GM21515 (cell line): ENCODE results near the gene GALNT9.

ENCODE experiments used
- ATAC-seq: cut with Tn5 transposase; IDR thresholded peaks from one replicate; pipeline ENCODE4 v1.9.1; 2021; ENCODE audit not compliant: unreplicated experiment

GALNT9 gene

DNA sequence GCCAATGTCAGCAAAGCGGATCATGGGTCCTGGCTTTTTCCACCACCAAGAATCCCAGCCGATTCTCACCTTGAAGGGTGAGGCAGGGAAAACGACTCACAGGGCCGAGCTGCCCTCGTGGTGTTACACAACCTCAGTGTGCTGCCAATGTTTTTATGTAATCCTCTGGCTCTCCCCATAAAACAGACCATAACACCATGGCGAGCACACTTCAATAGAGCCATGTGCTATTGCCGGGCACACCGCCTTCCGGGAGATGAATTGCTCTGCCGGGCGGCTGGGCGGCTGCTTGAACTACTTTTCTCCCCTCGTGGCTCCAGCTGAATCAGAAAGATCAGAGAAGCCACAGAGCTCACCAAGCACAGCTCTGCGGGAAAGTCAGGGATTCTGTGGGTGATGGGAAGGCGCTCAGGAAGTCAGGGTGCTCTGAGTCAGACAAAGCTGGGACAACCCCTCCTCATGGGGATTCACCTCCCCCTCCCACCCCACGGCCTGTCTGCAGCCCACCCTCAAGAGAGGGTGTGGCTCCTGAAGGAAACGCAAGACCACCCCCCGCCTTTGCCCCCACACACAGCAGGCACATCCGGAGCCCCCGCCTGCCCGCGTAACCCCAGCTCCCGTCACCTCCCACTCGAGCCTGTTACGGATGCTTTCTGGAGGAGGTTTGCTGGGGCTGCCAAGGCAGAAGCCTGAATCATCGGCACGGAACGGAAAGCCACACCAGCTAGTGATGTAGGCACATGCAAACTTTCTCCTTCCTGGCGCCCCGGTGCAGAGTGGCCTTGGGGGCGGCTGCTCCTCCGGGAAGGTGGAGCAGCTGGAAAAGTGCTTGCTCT, 1.8 kb downstream of the GALNT9 start:
- ATAC-seq = no peak

DNA sequence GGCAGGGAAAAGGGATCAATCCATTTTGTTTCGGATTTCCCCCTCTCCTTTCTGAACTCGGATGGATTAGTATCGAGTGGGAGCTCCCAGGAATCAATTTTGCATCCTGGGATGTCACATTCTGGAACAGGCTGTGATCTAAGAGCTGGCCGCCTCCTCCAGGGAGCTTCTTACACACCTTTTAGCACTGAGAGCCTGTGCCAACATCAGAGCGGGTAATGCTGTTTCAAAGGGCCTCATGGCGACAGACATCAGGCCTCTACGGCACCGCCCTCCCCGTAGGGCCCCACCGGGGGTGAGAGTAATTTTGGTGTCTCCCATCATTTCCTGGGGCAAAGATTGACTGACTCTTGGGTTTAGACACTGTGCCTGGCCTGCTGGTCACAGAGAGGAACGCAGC, 2.7 kb downstream of the GALNT9 start:
- no peak for ATAC-seq

DNA sequence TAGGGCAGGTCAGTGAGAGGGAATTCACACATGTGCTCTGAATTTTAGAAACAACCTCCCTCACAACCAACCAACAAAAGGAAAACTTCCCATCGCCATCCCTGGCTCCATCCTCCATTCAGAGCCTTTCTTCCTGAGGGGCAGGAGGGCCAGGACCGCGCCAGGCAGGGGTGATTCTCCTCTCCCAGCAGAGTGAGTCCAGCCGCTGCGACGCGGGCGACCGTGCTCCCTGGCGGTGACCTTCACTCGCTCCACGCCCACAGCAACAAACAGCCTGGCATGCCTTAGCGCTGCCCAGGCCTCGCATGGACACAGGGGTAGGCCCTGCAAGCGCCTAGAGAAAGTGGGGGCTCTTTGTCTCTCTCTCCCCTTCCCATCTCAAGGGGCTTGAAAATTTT, 3.7 kb downstream of the GALNT9 start:
- no peak for ATAC-seq

DNA sequence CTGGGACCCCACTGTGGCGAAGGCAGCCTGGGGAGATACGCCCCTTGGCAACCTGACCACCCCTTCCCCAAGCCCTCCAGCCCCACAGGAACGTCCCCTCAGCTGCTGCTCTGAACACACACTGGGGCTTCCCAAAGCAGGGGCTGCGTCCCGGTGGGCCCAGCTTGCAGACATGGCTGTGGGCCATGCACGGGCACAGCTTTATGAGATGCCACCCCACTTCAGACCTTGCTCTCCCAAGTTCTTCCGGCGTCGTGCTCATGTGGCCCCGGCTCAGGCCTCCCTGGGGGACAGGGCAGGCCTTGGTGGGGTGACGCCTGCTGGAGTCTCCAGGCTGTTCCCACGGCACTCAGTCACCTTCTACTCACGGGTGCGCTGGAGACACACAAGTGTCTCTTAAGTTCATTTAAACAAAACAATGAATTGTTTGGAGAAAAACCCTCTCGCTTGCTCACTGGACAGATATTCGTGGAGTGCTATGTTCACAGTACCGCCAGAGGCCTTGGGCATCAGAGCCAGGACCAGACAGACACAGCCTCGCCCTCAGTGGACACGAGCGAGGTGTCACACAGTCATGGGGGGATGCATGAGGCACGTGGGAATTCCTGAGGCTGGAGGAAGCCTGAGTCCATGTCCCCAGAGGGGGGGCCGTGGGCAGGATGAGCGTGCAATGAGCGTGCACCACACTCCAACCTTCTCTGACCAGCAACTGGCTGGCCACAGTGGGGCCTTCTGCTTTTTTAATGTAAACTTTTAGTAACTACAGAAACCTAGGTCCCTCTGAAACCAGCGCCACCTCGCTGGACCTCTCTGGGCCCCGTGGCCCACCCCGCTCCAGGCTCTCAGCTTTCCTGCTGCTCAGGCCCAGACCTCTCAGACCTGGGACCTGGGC, 4.3 kb downstream of the GALNT9 start:
- ATAC-seq = no peak

DNA sequence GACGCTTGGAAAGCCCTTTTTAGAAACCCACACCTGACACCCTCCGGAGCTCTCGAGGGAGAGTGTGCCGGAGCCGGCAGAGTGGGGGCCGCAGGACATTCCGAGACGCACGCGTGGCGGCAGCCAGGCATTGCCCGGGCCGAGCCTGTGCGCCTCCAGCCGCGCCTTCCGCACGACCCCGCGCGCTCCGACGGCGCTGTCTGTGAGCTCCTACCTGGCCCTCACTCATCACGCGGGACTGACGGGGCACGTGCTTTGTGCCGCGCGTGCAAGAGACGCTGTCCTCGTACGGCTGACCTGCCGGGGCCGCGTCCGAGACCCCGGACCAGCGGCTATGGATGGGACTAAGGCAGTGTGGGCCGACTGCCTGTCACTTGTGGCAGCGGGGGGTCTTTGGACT, 5.2 kb downstream of the GALNT9 start:
- ATAC-seq = no peak

DNA sequence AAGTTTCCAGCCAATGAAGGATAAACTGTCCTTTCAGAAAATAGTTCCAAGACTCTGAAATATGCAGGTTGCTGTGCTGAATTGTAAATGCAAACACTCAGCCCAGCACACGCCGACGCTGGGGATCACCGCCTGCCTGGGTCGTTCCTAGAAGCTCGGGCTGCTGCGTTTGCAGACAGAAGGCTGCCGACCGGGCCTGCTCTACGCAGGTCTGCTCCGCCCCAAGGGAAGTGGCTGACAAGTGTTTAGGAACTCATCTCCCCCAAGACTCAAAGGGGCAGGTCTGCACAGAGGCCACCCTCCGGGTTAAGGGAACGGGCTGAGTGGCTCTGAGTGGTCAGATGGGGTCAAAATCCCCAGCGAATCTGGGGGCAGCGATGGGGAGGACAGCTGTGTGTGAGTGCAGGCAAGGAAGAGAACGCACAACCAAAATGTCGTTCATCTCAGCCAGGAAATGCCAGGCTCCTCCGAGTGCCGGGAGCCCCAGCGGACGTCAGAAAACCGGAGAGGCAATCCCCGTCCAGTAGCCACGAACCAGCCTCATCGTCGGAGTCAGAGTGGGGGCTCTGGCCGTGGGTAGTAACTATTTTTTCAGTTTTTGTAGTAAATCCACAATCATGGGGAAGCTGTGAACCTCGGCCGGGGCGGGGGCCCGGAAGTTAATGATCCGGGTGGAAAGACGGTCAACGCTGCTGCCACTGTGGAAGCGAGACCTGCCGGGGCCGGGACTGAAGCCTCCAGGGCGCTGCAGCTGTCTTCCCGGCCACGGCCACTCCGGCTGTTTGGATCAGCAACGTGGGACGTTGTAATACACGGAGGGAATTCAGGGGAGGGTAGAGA, 6.0 kb downstream of the GALNT9 start:
- ATAC-seq = no peak

DNA sequence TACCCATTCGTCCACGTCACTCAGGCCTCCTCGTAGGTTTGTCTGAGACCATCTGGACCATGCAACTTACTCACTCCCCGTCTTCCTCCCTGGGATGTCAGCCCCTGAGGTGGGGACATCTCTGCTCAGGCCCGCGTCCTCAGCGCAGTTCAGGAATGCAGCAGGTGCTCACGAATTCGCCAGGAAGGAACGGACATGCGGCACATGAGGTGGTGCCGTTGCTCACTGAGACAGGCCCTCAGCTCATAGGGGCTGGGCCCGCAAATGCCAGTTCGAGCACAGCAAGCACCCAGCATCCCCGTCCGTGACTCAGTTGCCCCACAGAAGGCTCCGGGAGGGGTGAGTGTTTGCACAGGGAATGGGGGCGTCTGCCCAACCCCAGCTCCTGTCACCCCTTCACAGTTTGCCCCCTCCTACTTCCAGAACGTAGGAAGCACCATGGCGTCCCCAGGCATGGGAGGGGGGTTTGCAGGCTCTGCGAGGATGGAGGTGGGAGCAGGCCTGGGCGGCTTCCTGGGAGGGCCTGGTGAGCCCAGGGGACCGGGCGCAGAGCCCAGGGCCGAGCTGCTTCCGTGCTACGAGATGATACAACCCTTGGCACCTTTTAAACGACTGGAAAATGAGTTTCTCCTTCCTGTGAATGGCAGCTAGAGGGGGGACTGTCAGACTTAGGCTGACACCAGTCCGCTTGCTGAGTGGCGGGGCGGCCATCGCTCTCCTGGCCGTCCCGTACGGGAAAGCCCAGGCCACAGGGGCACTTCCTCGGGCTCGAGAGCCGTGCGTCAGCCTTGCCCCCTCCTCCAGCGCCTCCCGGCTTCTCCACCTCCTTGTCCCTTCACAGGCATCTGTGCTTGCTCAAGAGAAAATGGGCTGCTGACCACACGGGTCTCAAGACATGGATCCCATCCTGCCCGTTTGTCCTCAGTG, 6.9 kb downstream of the GALNT9 start:
- ATAC-seq = no peak

DNA sequence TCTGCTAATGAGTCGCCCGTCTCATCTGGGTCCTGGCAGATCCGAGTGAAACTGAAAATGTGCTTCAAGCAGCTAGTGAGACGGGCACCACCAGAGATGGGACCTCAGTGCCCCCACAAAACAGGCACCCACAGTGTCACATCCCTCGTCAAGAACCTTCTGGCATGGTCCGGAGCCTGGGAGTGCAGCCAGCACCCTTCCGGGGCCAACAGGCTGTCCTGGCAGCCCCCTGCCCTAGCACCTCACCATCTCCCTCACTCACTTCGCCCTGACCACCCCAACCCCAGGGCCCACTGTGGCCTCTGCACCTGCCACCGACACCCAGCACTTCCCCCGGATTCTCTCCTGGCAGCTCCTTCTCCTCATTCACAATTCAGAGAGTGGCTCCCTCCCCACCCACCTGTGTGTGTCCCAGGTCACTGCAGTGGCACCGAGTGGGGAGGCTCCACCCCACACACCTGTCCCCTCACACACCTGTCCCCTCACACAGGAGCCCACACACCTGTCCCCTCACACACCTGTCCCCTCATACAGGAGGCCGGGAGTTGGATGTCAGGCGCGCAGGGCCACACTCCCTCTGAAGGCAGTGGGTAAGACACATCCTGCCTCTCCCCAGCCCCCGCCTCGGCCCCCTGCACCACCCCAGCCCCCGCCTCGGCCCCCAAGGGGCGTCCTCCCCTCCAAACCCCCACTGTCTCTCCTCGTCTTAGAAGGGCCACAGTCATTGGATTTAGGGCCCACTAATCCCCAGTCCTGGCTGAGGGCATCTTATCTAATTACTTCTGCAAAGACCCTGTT, 7.9 kb downstream of the GALNT9 start:
- ATAC-seq = no peak

DNA sequence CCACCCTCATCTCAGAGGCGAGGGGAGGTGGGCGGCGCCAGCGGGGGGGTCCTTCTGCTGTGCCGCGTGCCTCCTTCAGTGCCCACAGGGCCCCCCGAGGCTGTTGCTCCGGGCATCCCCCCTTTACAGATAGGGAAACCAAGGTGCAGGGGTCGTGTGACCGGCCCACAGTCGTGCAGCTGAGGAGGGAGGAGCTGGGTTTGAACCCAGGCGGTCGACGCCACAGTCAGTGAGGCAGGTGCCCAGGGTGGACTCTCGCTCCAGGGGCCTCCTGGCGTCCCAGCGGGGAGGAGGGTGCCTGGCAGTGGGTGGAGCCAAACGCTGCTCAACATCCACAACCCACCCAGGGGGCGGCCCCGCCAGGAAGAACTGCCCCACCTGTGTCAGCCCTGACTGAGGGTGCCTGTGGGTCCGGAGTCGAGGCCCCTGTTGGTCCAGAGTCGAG, 8.6 kb downstream of the GALNT9 start:
- ATAC-seq = no peak

DNA sequence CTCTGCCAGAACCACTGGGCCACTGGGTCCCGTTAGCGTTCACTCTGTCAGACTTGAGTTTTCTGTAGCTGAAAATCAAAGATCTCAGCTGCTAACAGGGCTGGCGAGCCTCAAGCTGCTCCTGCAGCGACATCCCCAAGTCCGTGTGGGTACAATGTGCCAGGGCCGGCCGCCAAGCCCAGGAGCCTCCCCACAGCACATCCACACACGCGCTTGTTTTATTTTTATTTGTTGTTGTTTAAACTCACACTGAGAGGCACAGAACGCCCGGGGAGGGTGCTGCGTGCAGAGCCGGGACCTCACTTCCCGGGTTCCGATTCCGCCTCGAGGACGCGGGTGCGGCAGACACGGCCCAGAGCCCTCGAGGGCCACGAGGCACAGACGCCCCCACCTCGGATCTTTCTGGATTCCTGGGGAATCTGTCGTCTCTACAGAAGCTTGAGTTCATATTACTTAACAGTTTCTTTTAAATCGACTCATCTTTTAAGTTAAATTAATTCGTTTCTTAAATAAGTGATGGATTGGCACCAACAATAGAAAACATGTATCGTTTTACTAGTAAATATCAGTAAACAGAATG, 9.3 kb downstream of the GALNT9 start:
- no peak for ATAC-seq

DNA sequence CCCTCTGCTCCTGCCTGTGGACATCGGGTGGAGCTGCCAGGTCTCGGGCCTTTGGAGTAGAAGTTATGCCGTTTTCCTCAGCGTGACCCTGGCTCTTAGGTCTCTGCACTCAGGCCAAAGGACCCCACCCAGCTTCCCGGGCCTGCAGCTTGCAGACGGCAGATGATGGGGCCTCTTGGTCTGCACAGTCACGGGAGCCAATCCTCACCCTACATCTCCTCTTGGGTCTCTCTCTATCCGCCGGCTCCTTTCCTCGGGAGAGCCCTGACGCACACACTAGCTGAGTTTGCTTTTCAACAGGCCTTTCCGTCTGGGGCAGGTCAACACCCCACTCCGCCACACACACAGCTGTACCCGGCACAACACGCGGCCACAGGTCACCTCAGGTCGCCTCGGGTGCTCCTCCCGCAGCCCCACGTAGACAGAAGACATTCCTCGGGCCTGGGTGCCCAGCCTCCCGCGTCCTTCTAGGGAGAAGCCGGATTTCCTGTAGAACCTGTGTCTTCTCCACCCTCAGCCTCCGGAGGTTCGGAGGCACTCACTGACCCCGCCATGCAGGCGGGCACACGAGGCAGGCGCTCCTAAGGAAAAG, 9.9 kb downstream of the GALNT9 start:
- no peak for ATAC-seq

DNA sequence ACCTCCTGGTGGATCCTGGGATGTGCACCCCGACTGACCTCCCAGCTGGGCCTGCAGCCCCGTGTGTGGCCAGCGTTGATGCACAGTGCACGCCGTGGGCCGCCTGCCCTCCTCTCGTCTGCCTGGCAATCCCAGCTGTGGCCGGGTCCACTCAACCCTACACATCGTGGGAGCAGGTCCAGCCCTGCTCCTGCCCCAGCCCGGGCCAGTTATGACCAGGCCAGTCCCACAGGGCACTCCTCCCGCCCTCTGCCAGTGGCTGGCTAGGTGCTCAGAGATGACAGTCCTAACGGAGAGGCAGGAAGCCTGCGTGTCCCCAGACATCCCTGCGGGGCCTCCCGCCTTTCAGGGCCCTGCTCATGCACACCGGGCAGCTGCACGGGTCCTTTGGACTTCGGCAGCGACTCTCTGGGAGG, 10.8 kb downstream of the GALNT9 start:
- no peak for ATAC-seq

DNA sequence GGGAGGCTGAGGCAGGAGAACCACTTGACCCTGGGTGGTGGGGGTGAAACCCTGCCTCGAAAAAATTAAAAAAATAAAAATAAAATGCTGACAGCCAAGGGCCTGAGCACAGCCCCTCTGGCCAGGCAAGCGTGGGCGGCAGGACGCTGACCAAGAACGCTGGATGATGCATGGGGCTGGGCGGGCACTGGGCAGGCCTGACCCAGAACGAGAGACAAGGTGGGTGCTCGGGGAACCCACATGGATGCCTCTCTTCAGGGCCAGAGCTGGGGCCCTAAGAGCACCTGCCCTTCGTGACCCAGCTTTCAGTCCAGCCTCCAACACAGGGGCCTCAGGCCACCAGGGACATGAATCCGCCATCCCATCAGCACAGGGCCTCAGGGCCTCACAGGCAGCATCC, 11.3 kb downstream of the GALNT9 start:
- ATAC-seq = no peak

DNA sequence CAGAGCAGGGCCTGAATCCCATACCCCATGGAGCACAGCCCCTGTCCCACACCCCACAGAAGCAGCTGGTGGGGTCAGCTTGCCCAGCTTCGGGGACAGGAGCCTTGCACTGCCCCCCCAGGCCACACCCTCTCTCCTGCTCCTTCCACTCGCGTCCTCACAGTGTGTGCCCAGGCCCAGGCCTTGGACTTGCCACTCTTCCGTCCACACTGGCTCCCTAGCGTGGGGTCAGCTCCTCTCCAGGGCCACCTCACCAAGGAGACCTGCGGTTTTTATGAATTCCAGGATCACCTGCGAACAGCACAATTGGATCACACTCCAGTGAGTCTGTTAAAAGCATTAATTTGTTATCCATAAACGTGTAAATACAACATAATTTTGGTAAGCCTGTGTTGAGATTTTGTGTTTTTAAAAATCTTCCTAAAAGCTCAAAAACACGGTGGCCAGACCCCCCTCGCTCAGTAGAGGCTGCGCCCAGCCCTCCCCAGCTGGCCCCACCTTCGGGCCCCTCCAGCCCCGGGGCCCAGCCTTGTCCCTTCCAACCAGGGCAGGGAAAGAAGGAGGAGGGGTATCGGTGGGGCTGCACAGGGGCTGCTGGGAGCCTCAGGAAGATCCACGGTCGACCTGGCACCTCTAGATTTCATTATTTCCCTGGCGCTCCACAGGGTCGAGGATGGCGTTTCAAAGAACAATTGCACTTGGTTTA, 12.0 kb downstream of the GALNT9 start:
- ATAC-seq = no peak

DNA sequence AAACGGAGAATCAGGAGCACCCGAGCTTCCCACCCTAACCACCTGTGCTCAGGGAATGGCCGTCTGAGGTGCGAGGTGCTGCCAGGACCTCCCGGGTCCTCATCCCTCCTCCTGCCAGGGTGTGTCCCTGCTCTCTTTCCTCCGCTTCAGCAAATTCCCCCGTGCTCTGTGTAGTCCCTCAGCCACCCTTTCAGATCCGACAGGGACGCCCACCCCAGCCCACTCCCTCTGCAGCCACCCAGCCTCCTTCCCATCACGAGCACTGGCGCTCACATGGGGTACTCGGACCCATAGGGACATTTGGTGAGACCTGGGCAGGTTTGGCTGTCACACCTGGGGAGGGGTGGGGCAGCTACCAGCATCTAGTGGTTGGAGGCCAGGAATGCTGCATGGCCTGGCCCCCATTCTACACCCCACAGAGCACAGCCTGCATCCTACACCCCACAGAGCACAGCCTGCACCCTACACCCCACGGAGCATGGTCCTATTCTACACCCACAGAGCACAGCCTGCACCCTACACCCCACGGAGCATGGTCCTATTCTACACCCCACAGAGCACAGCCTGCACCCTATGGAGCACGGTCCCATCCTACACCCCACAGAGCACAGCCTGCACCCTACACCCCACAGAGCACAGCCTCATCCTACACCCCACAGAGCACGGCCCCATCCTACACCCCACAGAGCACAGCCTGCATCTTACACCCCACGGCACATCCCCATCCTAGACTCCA, 12.7 kb downstream of the GALNT9 start:
- ATAC-seq = no peak

DNA sequence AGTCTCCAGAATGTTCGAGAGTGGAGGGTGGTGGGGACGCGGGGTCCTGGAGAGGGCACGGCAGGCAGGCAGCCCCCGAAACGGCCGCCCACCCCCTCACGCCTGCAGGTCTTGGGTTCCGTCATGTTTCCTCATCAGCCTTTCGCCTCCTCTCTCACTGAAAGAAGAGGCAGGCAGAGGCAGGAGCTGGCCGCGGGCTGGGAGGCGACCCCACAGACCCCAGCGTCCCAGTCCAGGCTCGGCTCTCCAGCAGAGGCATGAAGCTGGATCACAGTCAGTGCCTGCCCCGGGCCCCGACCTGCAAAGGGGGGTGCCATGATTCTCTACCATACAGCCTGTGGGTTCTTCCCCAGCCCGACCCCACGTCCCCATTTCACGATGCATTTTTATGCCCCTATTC, 13.4 kb downstream of the GALNT9 start:
- ATAC-seq = no peak

DNA sequence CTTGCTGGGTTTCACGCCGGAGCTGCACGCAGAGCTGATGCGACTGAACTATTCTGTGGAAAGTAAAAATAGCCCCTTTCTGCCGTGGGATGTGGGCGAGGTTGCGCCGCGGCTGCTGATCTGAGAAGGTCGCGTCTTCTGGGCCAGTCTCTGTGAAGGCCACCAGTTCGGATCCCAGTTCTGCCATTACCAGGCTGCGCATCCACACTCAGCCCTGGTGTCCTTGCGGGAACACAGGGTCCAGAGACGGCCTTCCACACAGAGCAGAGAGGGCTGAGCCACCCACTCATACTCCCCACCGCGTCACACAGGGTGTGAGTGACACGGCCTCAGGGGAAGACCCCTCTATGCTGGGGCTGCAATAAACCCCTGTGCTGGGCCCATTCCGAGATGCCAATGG, 13.9 kb downstream of the GALNT9 start:
- no peak for ATAC-seq
